IMR-90 (cell line): Measurements from ENCODE around the gene TMEM144. TPM values are rescaled to one million over a fixed set of nuclear protein-coding genes. Genes with fewer than 3 reads are reported as not detected.

Experiments
- ATAC-seq: fragments of 200-7000 bp; cut with Tn5 transposase; 2 replicates; pipeline ENCODE4 v1.9.1; 2020; ENCODE audit warnings: low read depth, mild to moderate bottlenecking, moderate library complexity
- BruUV-seq: library from RNA; stranded (reverse); fragments of 400-500 nt; replicated peaks from 2 replicates; lab custom pipeline; 2021; lab: Mats Ljungman, UMichigan
- CTCF ChIA-PET: fragments of 300-600 bp; formaldehyde crosslinking; extraction: SDS; loops from one replicate; lab custom pipeline; 2021; ENCODE audit warnings: antibody characterized with exemption; lab: Yijun Ruan, JAX
- POLR2A ChIA-PET: fragments of 300-600 bp; sonication (Branson Sonifier 250); formaldehyde crosslinking; loops from one replicate; lab custom pipeline; 2022; ENCODE audit warnings: antibody characterized with exemption; ENCODE audit not compliant: unreplicated experiment; lab: Charles Lee
- DNase-seq: peaks from one replicate; pipeline ENCODE4 v3.0.0; 2013
- H2AFZ ChIP-seq: replicated peaks from 2 replicates; pipeline ENCODE3; 2013; ENCODE audit warnings: low read length, mild to moderate bottlenecking; ENCODE audit not compliant: poor library complexity
- H2AK5ac ChIP-seq: 2 replicates; pipeline ENCODE4 v1.6.1; 2013; ENCODE audit warnings: low read depth, low read length, inconsistent platforms
- H2AK9ac ChIP-seq: replicated peaks from 2 replicates; pipeline ENCODE3; 2013; ENCODE audit warnings: mild to moderate bottlenecking, low read depth, low read length, moderate library complexity; ENCODE audit not compliant: poor library complexity
- H2BK120ac ChIP-seq: 2 replicates; pipeline ENCODE4 v1.6.1; 2013; ENCODE audit warnings: low read depth, low read length, inconsistent platforms
- H2BK15ac ChIP-seq: 3 replicates; pipeline ENCODE4 v1.6.1; 2013; ENCODE audit warnings: low read depth, low read length, inconsistent platforms
- H2BK20ac ChIP-seq: 2 replicates; pipeline ENCODE4 v1.6.1; 2013; ENCODE audit warnings: low read depth, mild to moderate bottlenecking, inconsistent platforms, low read length, moderate library complexity
- H2BK5ac ChIP-seq: 2 replicates; pipeline ENCODE4 v1.6.1; 2013; ENCODE audit warnings: mild to moderate bottlenecking, low read depth, low read length, inconsistent platforms; ENCODE audit not compliant: poor library complexity, severe bottlenecking
- H3K14ac ChIP-seq: replicated peaks from 2 replicates; pipeline ENCODE4 v1.6.1; 2013; ENCODE audit warnings: low read depth, low read length, inconsistent platforms
- H3K18ac ChIP-seq: 2 replicates; pipeline ENCODE4 v1.6.1; 2013; ENCODE audit warnings: low read depth, low read length, control low read depth
- H3K23ac ChIP-seq: 2 replicates; pipeline ENCODE4 v1.6.1; 2013; ENCODE audit warnings: low read depth, low read length, inconsistent platforms
- H3K27ac ChIP-seq: 2 replicates; pipeline ENCODE4 v1.5.1; 2013; ENCODE audit warnings: mild to moderate bottlenecking, control low read depth, low read length; ENCODE audit not compliant: insufficient read depth
- H3K27me3 ChIP-seq: 2 replicates; pipeline ENCODE4 v1.6.1; 2013; ENCODE audit warnings: low read length; ENCODE audit not compliant: control insufficient read depth, insufficient read depth
- H3K36me3 ChIP-seq: 2 replicates; pipeline ENCODE4 v1.6.1; 2013; ENCODE audit warnings: low read length, mixed read lengths; ENCODE audit not compliant: control insufficient read depth, insufficient read depth
- H3K4ac ChIP-seq: 2 replicates; pipeline ENCODE4 v1.6.1; 2013; ENCODE audit warnings: low read depth, low read length, inconsistent platforms
- H3K4me1 ChIP-seq: 2 replicates; pipeline ENCODE4 v1.6.1; 2013; ENCODE audit warnings: low read length, mixed read lengths; ENCODE audit not compliant: control insufficient read depth, insufficient read depth
- H3K4me2 ChIP-seq: 2 replicates; pipeline ENCODE4 v1.6.1; 2013; ENCODE audit warnings: low read depth, mild to moderate bottlenecking, control low read depth, low read length, moderate library complexity
- H3K4me3 ChIP-seq: 2 replicates; pipeline ENCODE4 v1.5.1; 2013; ENCODE audit warnings: low read depth, mild to moderate bottlenecking, control low read depth, low read length, moderate library complexity; ENCODE audit not compliant: insufficient read depth
- H3K56ac ChIP-seq: 2 replicates; pipeline ENCODE4 v1.6.1; 2013; ENCODE audit warnings: low read length, inconsistent platforms; ENCODE audit not compliant: insufficient read depth; ENCODE audit errors: extremely low read depth
- H3K79me1 ChIP-seq, 2 experiments: 2 replicates each; pipeline ENCODE4 v1.6.1; 2013; ENCODE audit warnings: low read length in 2 of 2, inconsistent platforms in 1 of 2, low read depth in 1 of 2
- H3K9ac ChIP-seq: 2 replicates; pipeline ENCODE4 v1.6.1; 2013; ENCODE audit warnings: low read depth, low read length, control low read depth
- H3K9me1 ChIP-seq: 2 replicates; pipeline ENCODE4 v1.6.1; 2013; ENCODE audit warnings: low read length, inconsistent platforms; ENCODE audit not compliant: insufficient read depth
- H3K9me3 ChIP-seq: 2 replicates; pipeline ENCODE4 v1.6.1; 2013; ENCODE audit warnings: low read length; ENCODE audit not compliant: control insufficient read depth, insufficient read depth
- H4K20me1 ChIP-seq: 2 replicates; pipeline ENCODE4 v1.6.1; 2013; ENCODE audit warnings: low read length, inconsistent platforms; ENCODE audit not compliant: insufficient read depth
- H4K5ac ChIP-seq: 2 replicates; pipeline ENCODE4 v1.6.1; 2013; ENCODE audit warnings: mild to moderate bottlenecking, low read depth, low read length, control low read depth
- H4K8ac ChIP-seq, 2 experiments: 2 replicates each; pipeline ENCODE4 v1.6.1; 2013; ENCODE audit warnings: low read depth in 2 of 2, low read length in 2 of 2, control low read depth in 1 of 2, inconsistent platforms in 1 of 2
- H4K91ac ChIP-seq: 2 replicates; pipeline ENCODE4 v1.6.1; 2013; ENCODE audit warnings: low read depth, low read length, inconsistent platforms; ENCODE audit not compliant: insufficient read depth
- BHLHE40 ChIP-seq: fragments of 150-350 bp; IDR thresholded peaks from 2 replicates; pipeline ENCODE4 v1.6.1; 2016; ENCODE audit warnings: mild to moderate bottlenecking, low read depth, low read length
- CEBPB ChIP-seq: IDR thresholded peaks from 2 replicates; pipeline ENCODE4 v1.6.1; 2012; ENCODE audit warnings: low read depth, low read length, improper control_type of control experiment
- CHD1 ChIP-seq: IDR thresholded peaks from 2 replicates; pipeline ENCODE4 v1.6.1; 2012; ENCODE audit warnings: low read depth, low read length, improper control_type of control experiment
- CTCF ChIP-seq: conservative IDR thresholded peaks from 2 replicates; pipeline ENCODE4 v1.5.1; 2012; ENCODE audit warnings: mild to moderate bottlenecking, low read depth, low read length, improper control_type of control experiment
- ELK1 ChIP-seq: fragments of 150-350 bp; IDR thresholded peaks from 2 replicates; pipeline ENCODE4 v1.6.1; 2016; ENCODE audit warnings: low read depth, mild to moderate bottlenecking, low read length, moderate library complexity, borderline replicate concordance
- FOS ChIP-seq: fragments of 150-350 bp; IDR thresholded peaks from 2 replicates; pipeline ENCODE4 v1.6.1; 2016; ENCODE audit warnings: low read depth, low read length
- MAFK ChIP-seq: IDR thresholded peaks from 2 replicates; pipeline ENCODE4 v1.6.1; 2012; ENCODE audit warnings: low read depth, low read length, improper control_type of control experiment
- MAZ ChIP-seq: IDR thresholded peaks from 2 replicates; pipeline ENCODE4 v1.6.1; 2012; ENCODE audit warnings: low read depth, mild to moderate bottlenecking, low read length, improper control_type of control experiment, moderate library complexity, borderline replicate concordance
- MXI1 ChIP-seq: IDR thresholded peaks from 2 replicates; pipeline ENCODE4 v1.6.1; 2012; ENCODE audit warnings: low read depth, mild to moderate bottlenecking, low read length, moderate library complexity, borderline replicate concordance
- NFE2L2 ChIP-seq: fragments of 150-350 bp; IDR thresholded peaks from 2 replicates; pipeline ENCODE4 v1.6.1; 2016; ENCODE audit warnings: low read depth, mild to moderate bottlenecking, low read length
- POLR2A ChIP-seq: IDR thresholded peaks from 2 replicates; pipeline ENCODE4 v1.6.1; 2012; ENCODE audit warnings: mild to moderate bottlenecking, low read depth, low read length
- RAD21 ChIP-seq: IDR thresholded peaks from 2 replicates; pipeline ENCODE4 v1.6.1; 2012; ENCODE audit warnings: low read length, improper control_type of control experiment
- RCOR1 ChIP-seq: IDR thresholded peaks from 2 replicates; pipeline ENCODE4 v1.6.1; 2012; ENCODE audit warnings: mild to moderate bottlenecking, low read length, improper control_type of control experiment; ENCODE audit not compliant: insufficient replicate concordance
- RFX5 ChIP-seq: IDR thresholded peaks from 2 replicates; pipeline ENCODE4 v1.8.0; 2012; ENCODE audit warnings: low read depth, mild to moderate bottlenecking, low read length, moderate library complexity
- SMC3 ChIP-seq: fragments of 150-350 bp; IDR thresholded peaks from 2 replicates; pipeline ENCODE4 v1.6.1; 2016; ENCODE audit warnings: low read depth, mild to moderate bottlenecking, antibody characterized with exemption, low read length, moderate library complexity
- USF2 ChIP-seq: fragments of 150-350 bp; IDR thresholded peaks from 2 replicates; pipeline ENCODE4 v1.6.1; 2017; ENCODE audit warnings: mild to moderate bottlenecking, antibody characterized with exemption, low read length, low read depth
- WGBS, 2 experiments: methylation state at CpG; one replicate each; pipeline versions ENCODE4 v1.1.5 to v1.1.7; 2013; ENCODE audit warnings: missing lambda C conversion rate in 2 of 2; ENCODE audit not compliant: insufficient read length in 1 of 2; ENCODE audit errors: extremely low coverage in 2 of 2; 5-methylcytosine and 5-hydroxymethylcytosine counted together
- dilution Hi-C: fragments of 300-500 bp; cut with HindIII; formaldehyde crosslinking; loops from one replicate; pipeline ENCODE4 v1.14.3; 2018; ENCODE audit warnings: low sequenced_read_pairs; ENCODE audit not compliant: unreplicated experiment
- in situ Hi-C: fragments of 300-500 bp; cut with MboI; formaldehyde crosslinking; loops from 3 replicates; pipeline ENCODE4 v1.14.3; 2019; ENCODE audit warnings: low sequenced_read_pairs, inconsistent platforms, mixed read lengths
- intact Hi-C: fragments of 100-400 bp; cut with micrococcal nuclease; formaldehyde crosslinking; loops from 2 replicates; pipeline ENCODE4 v1.10.0; 2022
- polyA plus RNA-seq, 3 experiments: library from polyadenylated mRNA; depleted of rRNA; stranded (reverse); fragments of >200 nt; gene quantifications; 2 replicates each; pipeline ENCODE4 v1.2.3, GENCODE V29; 2012; ENCODE audit warnings: low replicate concordance in 1 of 3
- total RNA-seq: library from RNA; depleted of rRNA; stranded (reverse); fragments of >200 nt; gene quantifications from 2 replicates; pipeline ENCODE4 v1.2.3, GENCODE V29; 2012

TMEM144 gene
- total and polyA plus RNA-seq, 2 of the 4 experiments (the other 2 are of a cell fraction): 0.58 to 2.2 TPM

DNA sequence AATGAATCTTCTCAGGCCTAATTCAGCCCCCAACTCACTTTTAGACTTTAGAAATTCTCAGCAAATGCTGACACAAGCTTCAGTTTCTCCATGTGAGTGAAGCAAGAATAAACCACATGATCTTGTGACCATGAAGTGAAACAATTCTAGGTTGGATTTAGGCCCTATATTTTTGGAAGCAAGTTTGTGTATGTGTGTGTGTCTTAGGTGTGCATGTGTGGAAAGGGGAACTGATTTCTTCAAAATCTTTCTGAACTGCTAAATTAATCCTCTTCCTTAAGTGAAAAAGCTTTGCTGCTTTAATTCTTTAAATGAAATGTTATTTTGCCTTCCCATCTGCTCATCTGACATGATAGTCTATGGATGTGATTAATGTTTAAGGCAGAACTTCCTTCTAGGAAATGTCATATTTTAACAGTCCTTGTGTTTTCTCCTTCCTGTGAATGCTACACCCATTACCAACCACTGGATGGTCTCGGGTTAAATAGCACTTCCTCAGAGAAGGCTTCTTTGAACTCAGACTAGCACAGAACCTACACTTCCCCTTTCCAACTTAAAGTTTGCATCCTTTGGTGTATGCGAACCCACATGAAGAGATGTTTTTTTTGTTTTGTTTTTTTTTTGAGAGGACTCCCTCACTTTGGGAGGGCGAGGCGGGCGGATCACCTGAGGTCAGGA is 1.2 kb upstream of the TMEM144 start:
- no peak overlapping the region for H3K18ac ChIP-seq
- no peak overlapping the region for H2AK9ac ChIP-seq
- H3K9me3 ChIP-seq: no peaks in the 10 kb centered on the region
- H3K36me3 ChIP-seq: no peaks in the 10 kb centered on the region
- H2BK5ac ChIP-seq: no peak overlapping the region
- peaks cover 3% of the 10 kb centered on the region; the same call in 1 of the 2 replicates for H3K4me1 ChIP-seq
- no peak overlapping the region for H3K27ac ChIP-seq
- no peak overlapping the region for H3K9ac ChIP-seq
- ATAC-seq (no peak), DNase-seq (no peak)
- in situ Hi-C loops: no loop called here
- no TSS peak for BruUV-seq
- no peak overlapping the region for H2BK20ac ChIP-seq
- H4K20me1 ChIP-seq: no peaks in the 10 kb centered on the region
- H4K5ac ChIP-seq: no peak overlapping the region
- no peak overlapping the region for H3K23ac ChIP-seq
- no peak overlapping the region; a peak in 1 of 4 replicates for H4K8ac ChIP-seq
- no peaks in the 10 kb centered on the region for H3K27me3 ChIP-seq
- no peak overlapping the region for H3K4me3 ChIP-seq
- no peak overlapping the region for H2AK5ac ChIP-seq
- TF ChIP-seq SMC3 (no peak), MAZ (no peak), USF2 (no peak), RFX5 (no peak), POLR2A (no peak), BHLHE40 (no peak), MAFK (no peak), NFE2L2 (no peak), RAD21 (no peak), ELK1 (no peak), CEBPB (no peak), MXI1 (no peak), FOS (no peak), RCOR1 (no peak), CTCF (no peak), CHD1 (no peak)
- H3K4me2 ChIP-seq: no peak overlapping the region
- no peaks in the 10 kb centered on the region for H3K79me1 ChIP-seq
- no peak overlapping the region for H2AFZ ChIP-seq
- no peak overlapping the region for H3K56ac ChIP-seq
- CTCF ChIA-PET: no interaction called here
- H3K4ac ChIP-seq: no peak overlapping the region
- intact Hi-C loops: no loop called here
- dilution Hi-C loops: no loop called here
- peaks cover 2% of the 10 kb centered on the region; the same call in 1 of the 2 replicates for H3K9me1 ChIP-seq
- POLR2A ChIA-PET: no interaction called here
- no peak overlapping the region for H2BK15ac ChIP-seq
- no CpG with 5 or more reads among the region's 5 CpGs for WGBS, 2 experiments
- no peak overlapping the region for H3K14ac ChIP-seq
- H2BK120ac ChIP-seq: no peak overlapping the region
- H4K91ac ChIP-seq: no peak overlapping the region
